WTC11 (cell line): ENCODE results near the gene MRPL14.

Experiments used
- CREM ChIP-seq: sonication (generic); formaldehyde crosslinking; IDR thresholded peaks from 2 replicates; pipeline ENCODE4 v1.8.1; 2022; ENCODE audit warnings: mild to moderate bottlenecking, missing genetic modification reagents, moderate library complexity
- GRHL2 ChIP-seq: fragments of 250-450 bp; sonication (Bioruptor Pico); IDR thresholded peaks from 2 replicates; pipeline ENCODE4 v1.8.0; 2022; ENCODE audit warnings: mild to moderate bottlenecking, moderate library complexity; ENCODE audit not compliant: insufficient replicate concordance, severe bottlenecking
- HMGA2 ChIP-seq: fragments of 250-450 bp; sonication (Bioruptor Pico); IDR thresholded peaks from 2 replicates; pipeline ENCODE4 v1.4.0; 2021; ENCODE audit warnings: mild to moderate bottlenecking, moderate library complexity
- MXD4 ChIP-seq: fragments of 250-450 bp; sonication (Bioruptor Pico); IDR thresholded peaks from 2 replicates; pipeline ENCODE4 v1.8.0; 2021; ENCODE audit warnings: mild to moderate bottlenecking, moderate library complexity, borderline replicate concordance
- SP1 ChIP-seq: sonication (generic); formaldehyde crosslinking; conservative IDR thresholded peaks from 2 replicates; pipeline ENCODE4 v1.8.1; 2022; ENCODE audit warnings: missing genetic modification reagents
- TCF7 ChIP-seq: sonication (generic); formaldehyde crosslinking; IDR thresholded peaks from 2 replicates; pipeline ENCODE4 v1.8.0; 2022; ENCODE audit warnings: mild to moderate bottlenecking, low read depth, missing genetic modification reagents, moderate library complexity
- ZNF263 ChIP-seq: sonication (generic); formaldehyde crosslinking; IDR thresholded peaks from 2 replicates; pipeline ENCODE4 v1.8.1; 2022; ENCODE audit warnings: low read depth, mild to moderate bottlenecking, moderate library complexity, missing genetic modification reagents
- TF ChIP-seq, protein P1 (sequence below): sonication (generic); formaldehyde crosslinking; conservative IDR thresholded peaks from 2 replicates; pipeline ENCODE4 v1.8.1; 2022; ENCODE audit warnings: mild to moderate bottlenecking, missing genetic modification reagents
- TF ChIP-seq, protein P2 (sequence below): fragments of 200-600 bp; IDR thresholded peaks from 2 replicates; pipeline ENCODE4 v1.8.0; 2022; ENCODE audit warnings: antibody characterized with exemption
- TF ChIP-seq, protein P3 (sequence below): sonication (generic); formaldehyde crosslinking; IDR thresholded peaks from 2 replicates; pipeline ENCODE4 v1.8.0; 2022; ENCODE audit warnings: mild to moderate bottlenecking, missing genetic modification reagents
- TF ChIP-seq, protein P4 (sequence below): sonication (generic); formaldehyde crosslinking; IDR thresholded peaks from 2 replicates; pipeline ENCODE4 v1.8.1; 2023; ENCODE audit warnings: mild to moderate bottlenecking, missing genetic modification reagents
- TF ChIP-seq, protein P5 (sequence below): fragments of 250-450 bp; sonication (Bioruptor Pico); IDR thresholded peaks from 2 replicates; pipeline ENCODE4 v1.9.0; 2021; ENCODE audit warnings: mild to moderate bottlenecking

DNA sequence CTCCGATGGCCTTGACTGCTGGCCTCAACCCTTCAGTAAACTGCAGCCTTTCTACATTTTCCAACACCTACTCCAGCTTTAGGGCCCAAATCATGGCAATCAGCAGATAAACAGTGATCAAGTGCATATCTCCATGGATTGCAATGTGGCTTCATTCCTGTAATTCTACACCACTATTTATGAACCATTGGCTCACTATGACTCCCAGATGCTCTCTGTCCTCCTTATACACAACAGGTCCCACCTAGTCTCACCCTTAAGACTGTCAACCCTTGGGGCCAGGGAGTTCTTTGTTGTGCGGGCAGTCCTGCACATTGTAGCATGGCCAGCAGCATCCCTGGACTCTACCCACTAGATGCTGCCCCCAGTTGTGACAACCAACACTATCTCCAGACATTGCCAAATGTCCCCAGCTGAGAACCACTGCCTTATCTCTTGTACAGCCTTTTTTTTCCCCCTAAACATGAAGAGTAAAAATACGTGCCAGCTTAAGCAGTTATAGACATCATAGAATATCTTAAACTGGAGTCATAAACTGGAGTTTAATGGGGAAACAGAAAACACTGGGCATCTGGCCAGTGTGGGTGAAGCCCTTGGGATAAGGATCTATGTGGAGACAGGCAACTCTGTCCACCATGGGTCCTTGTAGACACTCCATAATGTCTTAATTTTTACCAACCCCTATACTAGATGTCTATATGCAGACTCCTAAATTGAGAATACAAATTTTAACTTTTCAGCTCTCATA lies 21.1 kb downstream of the MRPL14 start:
- TF ChIP-seq MXD4 (CRISPR knock-in tag) = no peak
- no peak for TF ChIP-seq SP1
- TF ChIP-seq ZNF263 (CRISPR knock-in tag) = no peak
- TF ChIP-seq, protein P1, sequence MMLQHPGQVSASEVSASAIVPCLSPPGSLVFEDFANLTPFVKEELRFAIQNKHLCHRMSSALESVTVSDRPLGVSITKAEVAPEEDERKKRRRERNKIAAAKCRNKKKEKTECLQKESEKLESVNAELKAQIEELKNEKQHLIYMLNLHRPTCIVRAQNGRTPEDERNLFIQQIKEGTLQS (CRISPR knock-in tag) = no peak
- TF ChIP-seq, protein P2, sequence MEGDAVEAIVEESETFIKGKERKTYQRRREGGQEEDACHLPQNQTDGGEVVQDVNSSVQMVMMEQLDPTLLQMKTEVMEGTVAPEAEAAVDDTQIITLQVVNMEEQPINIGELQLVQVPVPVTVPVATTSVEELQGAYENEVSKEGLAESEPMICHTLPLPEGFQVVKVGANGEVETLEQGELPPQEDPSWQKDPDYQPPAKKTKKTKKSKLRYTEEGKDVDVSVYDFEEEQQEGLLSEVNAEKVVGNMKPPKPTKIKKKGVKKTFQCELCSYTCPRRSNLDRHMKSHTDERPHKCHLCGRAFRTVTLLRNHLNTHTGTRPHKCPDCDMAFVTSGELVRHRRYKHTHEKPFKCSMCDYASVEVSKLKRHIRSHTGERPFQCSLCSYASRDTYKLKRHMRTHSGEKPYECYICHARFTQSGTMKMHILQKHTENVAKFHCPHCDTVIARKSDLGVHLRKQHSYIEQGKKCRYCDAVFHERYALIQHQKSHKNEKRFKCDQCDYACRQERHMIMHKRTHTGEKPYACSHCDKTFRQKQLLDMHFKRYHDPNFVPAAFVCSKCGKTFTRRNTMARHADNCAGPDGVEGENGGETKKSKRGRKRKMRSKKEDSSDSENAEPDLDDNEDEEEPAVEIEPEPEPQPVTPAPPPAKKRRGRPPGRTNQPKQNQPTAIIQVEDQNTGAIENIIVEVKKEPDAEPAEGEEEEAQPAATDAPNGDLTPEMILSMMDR = no peak
- TF ChIP-seq, protein P3, sequence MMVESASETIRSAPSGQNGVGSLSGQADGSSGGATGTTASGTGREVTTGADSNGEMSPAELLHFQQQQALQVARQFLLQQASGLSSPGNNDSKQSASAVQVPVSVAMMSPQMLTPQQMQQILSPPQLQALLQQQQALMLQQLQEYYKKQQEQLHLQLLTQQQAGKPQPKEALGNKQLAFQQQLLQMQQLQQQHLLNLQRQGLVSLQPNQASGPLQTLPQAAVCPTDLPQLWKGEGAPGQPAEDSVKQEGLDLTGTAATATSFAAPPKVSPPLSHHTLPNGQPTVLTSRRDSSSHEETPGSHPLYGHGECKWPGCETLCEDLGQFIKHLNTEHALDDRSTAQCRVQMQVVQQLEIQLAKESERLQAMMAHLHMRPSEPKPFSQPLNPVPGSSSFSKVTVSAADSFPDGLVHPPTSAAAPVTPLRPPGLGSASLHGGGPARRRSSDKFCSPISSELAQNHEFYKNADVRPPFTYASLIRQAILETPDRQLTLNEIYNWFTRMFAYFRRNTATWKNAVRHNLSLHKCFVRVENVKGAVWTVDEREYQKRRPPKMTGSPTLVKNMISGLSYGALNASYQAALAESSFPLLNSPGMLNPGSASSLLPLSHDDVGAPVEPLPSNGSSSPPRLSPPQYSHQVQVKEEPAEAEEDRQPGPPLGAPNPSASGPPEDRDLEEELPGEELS = no peak
- TF ChIP-seq, protein P4, sequence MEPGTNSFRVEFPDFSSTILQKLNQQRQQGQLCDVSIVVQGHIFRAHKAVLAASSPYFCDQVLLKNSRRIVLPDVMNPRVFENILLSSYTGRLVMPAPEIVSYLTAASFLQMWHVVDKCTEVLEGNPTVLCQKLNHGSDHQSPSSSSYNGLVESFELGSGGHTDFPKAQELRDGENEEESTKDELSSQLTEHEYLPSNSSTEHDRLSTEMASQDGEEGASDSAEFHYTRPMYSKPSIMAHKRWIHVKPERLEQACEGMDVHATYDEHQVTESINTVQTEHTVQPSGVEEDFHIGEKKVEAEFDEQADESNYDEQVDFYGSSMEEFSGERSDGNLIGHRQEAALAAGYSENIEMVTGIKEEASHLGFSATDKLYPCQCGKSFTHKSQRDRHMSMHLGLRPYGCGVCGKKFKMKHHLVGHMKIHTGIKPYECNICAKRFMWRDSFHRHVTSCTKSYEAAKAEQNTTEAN = no peak
- TF ChIP-seq CREM (CRISPR knock-in tag) = no peak
- no peak for TF ChIP-seq HMGA2 (CRISPR knock-in tag)
- TF ChIP-seq, protein P5, sequence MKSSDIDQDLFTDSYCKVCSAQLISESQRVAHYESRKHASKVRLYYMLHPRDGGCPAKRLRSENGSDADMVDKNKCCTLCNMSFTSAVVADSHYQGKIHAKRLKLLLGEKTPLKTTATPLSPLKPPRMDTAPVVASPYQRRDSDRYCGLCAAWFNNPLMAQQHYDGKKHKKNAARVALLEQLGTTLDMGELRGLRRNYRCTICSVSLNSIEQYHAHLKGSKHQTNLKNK (CRISPR knock-in tag) = no peak
- no peak for TF ChIP-seq GRHL2 (CRISPR knock-in tag)
- no peak for TF ChIP-seq TCF7
